ENCODE data around the gene TACC2. TPM values are rescaled to one million over a fixed set of nuclear protein-coding genes. Genes with fewer than 3 reads are reported as not detected.

Gene TACC2
- total and polyA plus RNA-seq, 2 experiments from 2014 or later = 4.3 to 16.7 TPM

- Histone ChIP-seq H3K9ac (no peak overlapping the region), H3F3A (ENCODE audit: insufficient read depth) (no peaks in the 10 kb centered on the region), H3K4me1 (ENCODE audit: insufficient read depth) (no peaks in the 10 kb centered on the region), H2AFZ (no peak overlapping the region), H3K4me3 (no peak overlapping the region), H3K79me2 (ENCODE audit: insufficient read depth) (no peaks in the 10 kb centered on the region), H3K9me3 (ENCODE audit: low read depth) (no peaks in the 10 kb centered on the region), H3K36me3 (ENCODE audit: low read depth) (peaks cover 3% of the 10 kb centered on the region; the same call in 1 of the 2 replicates), H4K20me1 (ENCODE audit: insufficient read depth) (no peaks in the 10 kb centered on the region), H3K9me2 (ENCODE audit: insufficient read depth) (no peaks in the 10 kb centered on the region), H3K27ac (no peak overlapping the region), H3K27me3 (replicated peaks; ENCODE audit: insufficient read depth) (no peaks in the 10 kb centered on the region), H3K4me2 (ENCODE audit: unreplicated experiment) (no peak overlapping the region)
- in situ Hi-C loops (cut with MboI) = no loop called here
- TF ChIP-seq EZH2 (IDR thresholded peaks at IDR 0.05; ENCODE audit: insufficient read depth, poor library complexity, severe bottlenecking) (no peak), EZH2phosphoT487 (IDR thresholded peaks at IDR 0.05; ENCODE audit: insufficient read depth, low read depth) (no peak)
- WGBS, 2 experiments (ENCODE audit: low coverage in 1 of 2, low lambda C conversion rate in 2 of 2, missing lambda C conversion rate in 2 of 2) = 76 to 81% methylated on average over 5 of the region's 5 CpGs
- no peak for DNase-seq
Measured at GRCh38 chr10:122221958-122222357, 233.0 kb downstream of the TACC2 start.

- no peaks in the 10 kb centered on the region for H3K9me3 ChIP-seq (ENCODE audit: low read depth)
- WGBS, 2 experiments (ENCODE audit: low coverage in 1 of 2, low lambda C conversion rate in 2 of 2, missing lambda C conversion rate in 2 of 2) = 90 to 91% methylated on average over 7 of the region's 7 CpGs
- no peaks in the 10 kb centered on the region for H3K79me2 ChIP-seq (ENCODE audit: insufficient read depth)
- no peak overlapping the region for H3K27ac ChIP-seq
- no peaks in the 10 kb centered on the region for H3K9me2 ChIP-seq (ENCODE audit: insufficient read depth)
- 0 out of 2 replicates have a peak, but pooled peaks cover 3% of the 10 kb centered on the region for H3K36me3 ChIP-seq (ENCODE audit: low read depth)
- H3K4me1 ChIP-seq (ENCODE audit: insufficient read depth) = no peaks in the 10 kb centered on the region
- no peaks in the 10 kb centered on the region for H4K20me1 ChIP-seq (ENCODE audit: insufficient read depth)
- no peak overlapping the region for H2AFZ ChIP-seq
- no peak for DNase-seq
- TF ChIP-seq EZH2 (IDR thresholded peaks at IDR 0.05; ENCODE audit: insufficient read depth, poor library complexity, severe bottlenecking) (no peak), EZH2phosphoT487 (IDR thresholded peaks at IDR 0.05; ENCODE audit: insufficient read depth, low read depth) (no peak)
- H3K9ac ChIP-seq = no peak overlapping the region
- H3F3A ChIP-seq (ENCODE audit: insufficient read depth) = no peaks in the 10 kb centered on the region
- no peak overlapping the region for H3K4me3 ChIP-seq
- H3K4me2 ChIP-seq (ENCODE audit: unreplicated experiment) = no peak overlapping the region
- H3K27me3 ChIP-seq (replicated peaks; ENCODE audit: insufficient read depth) = no peaks in the 10 kb centered on the region
- in situ Hi-C loops (cut with MboI) = no loop called here
Measured at GRCh38 chr10:122222638-122223037, 233.7 kb downstream of the TACC2 start.

GRCh38 chr10:122224159-122224558 is 235.2 kb downstream of the TACC2 start:
- H3K9me3 ChIP-seq (ENCODE audit: low read depth) = no peaks in the 10 kb centered on the region
- TF ChIP-seq EZH2phosphoT487 (IDR thresholded peaks at IDR 0.05; ENCODE audit: insufficient read depth, low read depth) = no peak
- TF ChIP-seq EZH2 (IDR thresholded peaks at IDR 0.05; ENCODE audit: insufficient read depth, poor library complexity, severe bottlenecking) = no peak
- in situ Hi-C loops (cut with MboI) = no loop called here

GRCh38 chr10:122225330-122225729 is 236.4 kb downstream of the TACC2 start:
- Histone ChIP-seq H3K36me3 (ENCODE audit: low read depth) (0 out of 2 replicates have a peak, but pooled peaks cover 3% of the 10 kb centered on the region), H3K4me2 (ENCODE audit: unreplicated experiment) (no peak overlapping the region), H3F3A (ENCODE audit: insufficient read depth) (no peaks in the 10 kb centered on the region), H4K20me1 (ENCODE audit: insufficient read depth) (no peaks in the 10 kb centered on the region), H3K9ac (no peak overlapping the region), H3K4me3 (no peak overlapping the region), H3K79me2 (ENCODE audit: insufficient read depth) (no peaks in the 10 kb centered on the region), H3K4me1 (ENCODE audit: insufficient read depth) (no peaks in the 10 kb centered on the region), H3K27me3 (replicated peaks; ENCODE audit: insufficient read depth) (no peaks in the 10 kb centered on the region), H2AFZ (no peak overlapping the region), H3K9me3 (ENCODE audit: low read depth) (no peaks in the 10 kb centered on the region), H3K27ac (no peak overlapping the region), H3K9me2 (ENCODE audit: insufficient read depth) (no peaks in the 10 kb centered on the region)
- in situ Hi-C loops (cut with MboI) = no loop called here
- 95 to 97% methylated on average over 9 of the region's 9 CpGs for WGBS, 2 experiments (ENCODE audit: low coverage in 1 of 2, low lambda C conversion rate in 2 of 2, missing lambda C conversion rate in 2 of 2)
- no peak for TF ChIP-seq EZH2 (IDR thresholded peaks at IDR 0.05; ENCODE audit: insufficient read depth, poor library complexity, severe bottlenecking)
- TF ChIP-seq EZH2phosphoT487 (IDR thresholded peaks at IDR 0.05; ENCODE audit: insufficient read depth, low read depth) = no peak
- no peak for DNase-seq

More at GRCh38 chr10:122224159-122224558, 235.2 kb downstream of the TACC2 start:
- Histone ChIP-seq H3K27me3 (replicated peaks; ENCODE audit: insufficient read depth) (no peaks in the 10 kb centered on the region), H3F3A (ENCODE audit: insufficient read depth) (no peaks in the 10 kb centered on the region), H3K79me2 (ENCODE audit: insufficient read depth) (no peaks in the 10 kb centered on the region), H3K9ac (no peak overlapping the region), H3K36me3 (ENCODE audit: low read depth) (0 out of 2 replicates have a peak, but pooled peaks cover 3% of the 10 kb centered on the region), H2AFZ (no peak overlapping the region), H4K20me1 (ENCODE audit: insufficient read depth) (no peaks in the 10 kb centered on the region), H3K27ac (no peak overlapping the region), H3K4me2 (ENCODE audit: unreplicated experiment) (no peak overlapping the region), H3K4me1 (ENCODE audit: insufficient read depth) (no peaks in the 10 kb centered on the region), H3K9me2 (ENCODE audit: insufficient read depth) (no peaks in the 10 kb centered on the region), H3K4me3 (no peak overlapping the region)
- WGBS, 2 experiments (ENCODE audit: low coverage in 1 of 2, low lambda C conversion rate in 2 of 2, missing lambda C conversion rate in 2 of 2) = 87 to 93% methylated on average over 9 of the region's 9 CpGs
- no peak for DNase-seq

GRCh38 chr10:122227754-122228153 is 238.8 kb downstream of the TACC2 start:
- H3K9ac ChIP-seq = no peak overlapping the region
- in situ Hi-C loops (cut with MboI) = no loop called here
- H3K27me3 ChIP-seq (replicated peaks; ENCODE audit: insufficient read depth) = no peaks in the 10 kb centered on the region
- H3F3A ChIP-seq (ENCODE audit: insufficient read depth) = no peaks in the 10 kb centered on the region
- H4K20me1 ChIP-seq (ENCODE audit: insufficient read depth) = no peaks in the 10 kb centered on the region
- no peaks in the 10 kb centered on the region for H3K9me2 ChIP-seq (ENCODE audit: insufficient read depth)
- H3K4me2 ChIP-seq (ENCODE audit: unreplicated experiment) = no peak overlapping the region
- TF ChIP-seq EZH2phosphoT487 (IDR thresholded peaks at IDR 0.05; ENCODE audit: insufficient read depth, low read depth) = no peak
- no peak for TF ChIP-seq EZH2 (IDR thresholded peaks at IDR 0.05; ENCODE audit: insufficient read depth, poor library complexity, severe bottlenecking)
- H3K9me3 ChIP-seq (ENCODE audit: low read depth) = no peaks in the 10 kb centered on the region
- no peak for DNase-seq
- H3K4me1 ChIP-seq (ENCODE audit: insufficient read depth) = no peaks in the 10 kb centered on the region
- H3K4me3 ChIP-seq = no peak overlapping the region
- WGBS, 2 experiments (ENCODE audit: low coverage in 1 of 2, low lambda C conversion rate in 2 of 2, missing lambda C conversion rate in 2 of 2) = 80 to 82% methylated on average over 4 of the region's 4 CpGs
- H3K79me2 ChIP-seq (ENCODE audit: insufficient read depth) = no peaks in the 10 kb centered on the region
- no peak overlapping the region for H3K27ac ChIP-seq
- no peak overlapping the region for H2AFZ ChIP-seq
- 0 out of 2 replicates have a peak, but pooled peaks cover 3% of the 10 kb centered on the region for H3K36me3 ChIP-seq (ENCODE audit: low read depth)
